ENCODE data around the gene MFN2.

DNA sequence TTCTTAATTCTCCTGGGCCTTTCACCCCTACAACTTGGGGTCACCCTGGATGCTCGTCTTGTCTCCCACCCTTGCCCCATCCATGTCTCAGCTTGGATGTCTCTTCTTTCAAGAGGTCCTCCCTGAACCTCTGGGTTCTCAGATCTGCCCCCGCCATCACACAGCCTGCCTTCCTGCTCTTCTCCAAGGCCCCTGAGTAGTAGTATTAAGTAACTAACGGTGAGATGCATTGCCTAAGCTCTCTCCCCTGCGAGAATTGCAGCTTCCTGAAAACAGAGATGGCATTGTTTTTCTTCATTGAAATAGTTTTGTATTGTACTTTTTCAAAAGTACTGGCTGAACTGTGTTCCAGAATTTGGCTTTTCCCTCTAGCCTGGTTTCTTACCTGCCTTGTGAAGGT, 55.1 kb downstream of the MFN2 start:
- TF ChIP-seq, protein P1, sequence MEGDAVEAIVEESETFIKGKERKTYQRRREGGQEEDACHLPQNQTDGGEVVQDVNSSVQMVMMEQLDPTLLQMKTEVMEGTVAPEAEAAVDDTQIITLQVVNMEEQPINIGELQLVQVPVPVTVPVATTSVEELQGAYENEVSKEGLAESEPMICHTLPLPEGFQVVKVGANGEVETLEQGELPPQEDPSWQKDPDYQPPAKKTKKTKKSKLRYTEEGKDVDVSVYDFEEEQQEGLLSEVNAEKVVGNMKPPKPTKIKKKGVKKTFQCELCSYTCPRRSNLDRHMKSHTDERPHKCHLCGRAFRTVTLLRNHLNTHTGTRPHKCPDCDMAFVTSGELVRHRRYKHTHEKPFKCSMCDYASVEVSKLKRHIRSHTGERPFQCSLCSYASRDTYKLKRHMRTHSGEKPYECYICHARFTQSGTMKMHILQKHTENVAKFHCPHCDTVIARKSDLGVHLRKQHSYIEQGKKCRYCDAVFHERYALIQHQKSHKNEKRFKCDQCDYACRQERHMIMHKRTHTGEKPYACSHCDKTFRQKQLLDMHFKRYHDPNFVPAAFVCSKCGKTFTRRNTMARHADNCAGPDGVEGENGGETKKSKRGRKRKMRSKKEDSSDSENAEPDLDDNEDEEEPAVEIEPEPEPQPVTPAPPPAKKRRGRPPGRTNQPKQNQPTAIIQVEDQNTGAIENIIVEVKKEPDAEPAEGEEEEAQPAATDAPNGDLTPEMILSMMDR (IDR thresholded peaks at IDR 0.05) = no peak
- TF ChIP-seq EP300 (IDR thresholded peaks at IDR 0.05) = no peak
- TF ChIP-seq POLR2A (IDR thresholded peaks at IDR 0.05) = no peak
